Measurements from ENCODE around the gene TADA1.

The TADA1 gene, protein sequence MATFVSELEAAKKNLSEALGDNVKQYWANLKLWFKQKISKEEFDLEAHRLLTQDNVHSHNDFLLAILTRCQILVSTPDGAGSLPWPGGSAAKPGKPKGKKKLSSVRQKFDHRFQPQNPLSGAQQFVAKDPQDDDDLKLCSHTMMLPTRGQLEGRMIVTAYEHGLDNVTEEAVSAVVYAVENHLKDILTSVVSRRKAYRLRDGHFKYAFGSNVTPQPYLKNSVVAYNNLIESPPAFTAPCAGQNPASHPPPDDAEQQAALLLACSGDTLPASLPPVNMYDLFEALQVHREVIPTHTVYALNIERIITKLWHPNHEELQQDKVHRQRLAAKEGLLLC

DNA sequence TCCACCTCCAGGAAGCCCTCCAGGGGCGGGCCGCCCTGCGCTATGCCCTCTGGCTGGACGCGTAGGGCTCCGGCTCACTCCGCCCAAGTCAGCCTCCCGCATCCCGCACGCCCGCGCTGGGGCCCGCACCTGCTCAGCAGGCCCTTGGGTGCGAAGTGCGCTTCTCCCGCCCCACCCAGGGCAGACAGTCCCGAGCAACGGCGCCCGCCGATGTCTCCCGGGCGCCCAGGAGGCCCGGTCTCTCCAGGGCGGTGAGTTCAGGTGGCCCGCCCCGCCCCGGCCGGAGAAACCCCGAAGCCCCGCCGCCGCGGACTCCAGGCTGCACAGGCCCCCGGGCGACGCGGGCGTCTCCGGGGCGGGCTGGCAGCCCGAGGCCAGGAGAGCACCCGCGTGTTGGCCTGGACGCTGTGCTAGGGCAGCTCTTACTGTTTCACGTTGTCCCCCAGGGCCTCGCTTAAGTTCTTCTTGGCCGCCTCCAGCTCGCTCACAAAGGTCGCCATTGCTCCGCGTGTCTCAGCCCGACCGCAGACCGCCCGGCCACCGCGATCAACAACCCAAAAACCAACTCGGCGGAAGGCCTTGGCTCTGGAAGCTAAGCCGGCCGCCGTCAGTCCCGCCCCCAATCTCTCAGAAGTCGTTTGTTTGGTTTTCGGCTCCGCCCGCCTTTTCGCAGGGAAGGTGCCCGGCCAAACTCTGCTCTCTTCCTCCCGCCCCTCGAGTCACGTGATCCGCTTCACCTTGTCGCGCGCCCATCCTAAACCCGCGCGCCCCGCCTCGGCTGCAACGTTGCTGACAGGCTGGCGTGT is at the start of gene TADA1:
TSS of gene TADA1 (minus strand) at position 531 of the 806 bp plus-strand sequence. CDS start at position 500, 31 bp downstream.
- TF ChIP-seq GATA3 (IDR thresholded peaks at IDR 0.05; ENCODE audit: low read depth, low read length) (no peak), GATA2 (IDR thresholded peaks at IDR 0.05; ENCODE audit: low read depth, low read length) (no peak)

DNA sequence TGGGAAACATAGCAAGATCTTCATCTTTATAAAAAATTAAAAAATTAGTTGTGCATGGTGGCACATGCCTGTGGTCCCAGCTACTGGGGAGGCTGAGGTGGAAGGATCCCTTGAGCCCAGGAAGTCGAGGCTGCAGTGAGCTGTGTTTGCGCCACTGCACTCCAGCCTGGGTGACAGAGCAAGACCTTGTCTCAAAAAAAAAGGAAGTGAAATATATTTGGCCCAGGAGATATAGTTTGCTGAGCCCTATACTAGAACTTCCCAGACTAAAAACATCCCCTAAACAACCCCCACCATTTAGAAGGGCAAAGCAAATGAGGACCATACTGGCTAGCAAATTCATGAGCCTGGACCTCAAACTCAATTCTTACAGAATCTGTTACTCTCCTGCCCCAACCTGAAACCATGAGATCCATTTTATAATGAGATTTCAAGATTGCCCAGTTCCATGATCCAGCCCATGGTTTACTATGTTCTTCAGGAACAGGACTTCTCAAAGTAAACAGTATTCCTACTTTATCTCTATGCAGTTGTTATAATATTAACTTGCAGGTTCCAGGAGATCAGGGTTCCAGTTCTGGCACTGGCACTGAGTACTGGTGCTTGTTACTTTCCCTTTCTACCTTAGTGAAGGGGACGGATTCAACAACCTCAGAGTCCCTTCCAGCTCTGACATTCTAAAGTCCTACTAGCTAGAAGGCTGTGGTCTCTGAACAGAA is 48.9 kb upstream of the TADA1 start:
- TF ChIP-seq GATA3 (IDR thresholded peaks at IDR 0.05; ENCODE audit: low read depth, low read length) (no peak), GATA2 (IDR thresholded peaks at IDR 0.05; ENCODE audit: low read depth, low read length) (no peak)

DNA sequence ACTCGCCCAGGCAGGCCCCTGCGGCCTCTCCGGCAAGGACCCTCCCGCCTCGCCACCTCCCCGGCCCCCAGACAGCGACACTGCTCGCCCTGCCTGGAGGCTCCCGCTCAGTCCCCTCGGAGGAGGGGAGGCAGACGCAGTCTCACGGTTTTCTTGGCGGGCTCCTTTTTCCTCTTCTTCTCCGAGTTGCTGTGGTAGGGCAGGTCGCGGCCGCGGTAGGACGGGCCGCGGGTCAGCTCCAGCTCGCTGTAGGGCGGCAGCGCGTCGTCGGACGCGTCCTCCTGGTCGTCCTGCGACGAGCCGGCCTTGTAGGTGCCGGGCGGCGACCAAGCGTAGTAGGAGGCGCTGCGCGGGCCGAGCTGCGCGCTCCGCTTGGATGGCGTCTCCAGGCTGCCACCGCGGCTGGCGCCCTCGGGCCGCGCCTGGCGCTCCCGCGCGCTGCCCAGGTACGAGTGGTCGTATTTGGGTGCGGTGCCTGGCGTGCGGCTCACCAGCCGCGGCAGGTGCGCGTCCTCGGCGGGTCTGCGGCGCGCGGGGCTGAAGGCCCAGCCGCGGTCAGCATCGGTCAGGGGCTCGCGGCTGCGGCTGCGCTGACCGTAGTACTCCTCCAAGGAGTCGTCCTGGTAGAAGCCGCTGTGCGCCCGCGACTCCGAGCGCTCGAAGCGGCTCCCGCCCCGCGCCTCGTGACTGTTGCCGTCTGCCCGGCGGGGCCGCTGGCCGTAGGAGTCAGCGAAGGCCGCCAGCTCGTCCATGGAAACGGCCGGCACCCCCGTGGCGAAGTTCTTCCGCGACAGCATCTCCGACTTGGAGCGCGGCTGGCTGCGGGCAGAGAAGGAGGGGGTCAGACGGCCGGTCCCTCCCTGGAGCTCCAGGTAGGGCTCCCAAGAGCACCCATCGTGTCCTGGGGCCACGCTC is 44.8 kb upstream of the TADA1 start:
- TF ChIP-seq GATA3 (IDR thresholded peaks at IDR 0.05; ENCODE audit: low read depth, low read length) (no peak), GATA2 (IDR thresholded peaks at IDR 0.05; ENCODE audit: low read depth, low read length) (no peak)

DNA sequence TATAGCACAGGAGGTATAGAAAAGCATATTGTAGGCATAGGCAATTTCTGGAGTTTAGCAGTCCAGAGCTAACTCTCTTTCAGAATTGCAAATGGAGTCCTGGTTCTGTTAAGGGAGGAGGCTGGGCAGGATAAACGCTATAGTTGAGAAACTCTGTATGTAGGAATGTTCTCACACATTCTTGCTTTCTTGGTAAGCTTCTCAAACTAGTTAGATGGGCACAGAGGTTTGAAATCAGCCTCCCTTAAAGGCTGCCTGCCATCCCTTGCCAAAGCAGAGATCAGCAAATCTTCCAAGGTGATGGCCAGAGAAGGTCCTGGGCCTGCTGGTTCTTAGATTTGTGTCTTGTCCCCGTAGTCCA is 42.9 kb upstream of the TADA1 start:
- TF ChIP-seq GATA2 (IDR thresholded peaks at IDR 0.05; ENCODE audit: low read depth, low read length) = no peak
- TF ChIP-seq GATA3 (IDR thresholded peaks at IDR 0.05; ENCODE audit: low read depth, low read length) = no peak

DNA sequence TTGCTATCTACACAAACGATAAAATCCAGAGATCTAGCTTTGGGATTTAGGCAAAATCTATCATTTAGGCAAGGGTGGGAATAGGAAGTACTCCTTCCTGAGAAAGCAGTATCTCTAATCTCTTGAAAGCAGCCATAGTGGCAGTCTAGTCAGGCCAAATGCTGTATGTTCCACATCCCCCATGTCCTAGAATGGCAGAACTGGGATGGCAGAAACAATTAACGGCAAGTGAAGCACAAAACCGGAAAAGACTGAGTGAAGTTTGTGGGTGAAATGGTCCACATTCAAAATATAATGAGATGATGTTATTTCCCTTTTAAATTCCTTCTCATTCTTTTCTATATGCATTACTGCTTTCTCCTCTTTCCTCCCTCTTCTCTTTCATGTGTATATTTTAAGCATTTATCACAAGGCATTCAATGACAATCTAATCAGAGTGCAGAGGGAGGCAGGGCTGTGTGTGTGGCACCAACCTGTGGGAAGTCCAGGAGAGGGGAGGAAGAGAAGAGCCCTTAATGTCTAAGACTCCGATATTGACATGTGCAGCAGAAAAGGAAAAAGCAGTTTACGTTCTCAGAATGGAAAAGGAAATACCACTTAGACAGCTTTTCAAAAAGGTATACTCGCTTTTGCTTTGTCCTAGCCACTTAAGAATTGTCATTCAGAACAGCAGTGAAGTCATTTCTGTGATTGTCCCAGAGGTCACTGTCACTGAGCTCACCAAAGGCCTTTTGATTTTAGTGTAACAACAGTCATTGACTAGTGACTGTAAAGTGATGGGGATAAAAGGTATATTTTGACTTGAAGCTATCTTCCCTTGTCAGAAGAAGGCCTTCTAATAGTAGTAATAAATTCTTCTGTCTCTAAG is 42.3 kb upstream of the TADA1 start:
- TF ChIP-seq GATA3 (IDR thresholded peaks at IDR 0.05; ENCODE audit: low read depth, low read length) (no peak), GATA2 (IDR thresholded peaks at IDR 0.05; ENCODE audit: low read depth, low read length) (no peak)

DNA sequence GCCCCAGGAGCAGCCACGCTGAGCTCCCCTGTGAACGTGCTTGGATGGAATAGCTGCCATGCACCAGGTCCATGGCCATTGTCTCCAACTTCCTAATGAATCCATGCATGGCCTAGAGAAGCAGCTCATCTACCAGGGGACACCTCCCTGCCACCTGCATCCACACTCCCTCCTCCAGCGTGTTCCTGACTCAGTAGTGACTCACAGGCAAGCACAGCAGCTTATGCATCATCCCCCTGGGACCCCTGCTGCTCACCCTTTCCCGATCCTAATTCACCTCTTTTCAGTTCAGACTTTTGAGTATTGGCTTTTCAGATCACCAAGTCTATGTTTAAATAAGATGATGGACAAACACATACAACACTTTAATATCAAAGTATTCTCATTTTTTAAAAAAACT is 39.9 kb upstream of the TADA1 start:
- TF ChIP-seq GATA3 (IDR thresholded peaks at IDR 0.05; ENCODE audit: low read depth, low read length) (no peak), GATA2 (IDR thresholded peaks at IDR 0.05; ENCODE audit: low read depth, low read length) (no peak)

DNA sequence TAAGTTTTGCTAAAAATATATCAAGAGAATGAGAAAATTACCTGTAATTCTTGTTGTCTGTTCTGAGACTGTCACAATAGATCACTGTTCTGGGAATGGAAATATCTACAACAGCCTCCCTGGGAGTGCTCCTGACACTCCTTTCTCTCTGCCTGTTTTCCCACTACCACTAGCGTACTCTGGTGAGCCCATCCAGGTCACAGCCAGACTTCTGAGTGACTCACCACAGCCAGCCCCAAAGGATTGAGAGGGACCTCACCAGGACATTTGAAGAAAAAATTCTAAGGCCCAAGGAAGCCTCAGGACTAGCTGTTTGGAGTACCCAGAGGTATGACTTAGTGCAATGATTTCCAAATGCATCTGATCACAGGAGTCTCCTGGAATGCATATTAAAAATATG is 39.0 kb upstream of the TADA1 start:
- TF ChIP-seq GATA3 (IDR thresholded peaks at IDR 0.05; ENCODE audit: low read depth, low read length) (no peak), GATA2 (IDR thresholded peaks at IDR 0.05; ENCODE audit: low read depth, low read length) (no peak)

DNA sequence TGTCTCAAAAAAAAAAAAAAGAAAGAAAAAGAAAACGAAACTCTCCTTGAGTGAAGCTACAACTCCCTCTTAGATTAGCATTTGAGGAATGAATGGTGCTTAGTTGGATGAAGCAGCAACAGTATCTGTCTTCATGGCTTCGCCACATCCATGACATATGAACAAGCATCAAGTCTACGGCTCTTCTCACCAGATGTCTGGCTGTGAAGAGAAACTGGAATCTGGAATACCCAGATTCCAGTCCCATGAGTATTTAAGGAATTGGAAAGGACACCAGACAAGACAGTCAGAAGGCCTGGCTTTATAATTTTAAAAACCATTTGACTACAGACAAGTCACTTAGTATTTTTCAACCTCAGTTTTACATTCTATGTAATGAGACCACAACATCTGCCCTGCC is 38.0 kb upstream of the TADA1 start:
- TF ChIP-seq GATA3 (IDR thresholded peaks at IDR 0.05; ENCODE audit: low read depth, low read length) = no peak
- no peak for TF ChIP-seq GATA2 (IDR thresholded peaks at IDR 0.05; ENCODE audit: low read depth, low read length)

DNA sequence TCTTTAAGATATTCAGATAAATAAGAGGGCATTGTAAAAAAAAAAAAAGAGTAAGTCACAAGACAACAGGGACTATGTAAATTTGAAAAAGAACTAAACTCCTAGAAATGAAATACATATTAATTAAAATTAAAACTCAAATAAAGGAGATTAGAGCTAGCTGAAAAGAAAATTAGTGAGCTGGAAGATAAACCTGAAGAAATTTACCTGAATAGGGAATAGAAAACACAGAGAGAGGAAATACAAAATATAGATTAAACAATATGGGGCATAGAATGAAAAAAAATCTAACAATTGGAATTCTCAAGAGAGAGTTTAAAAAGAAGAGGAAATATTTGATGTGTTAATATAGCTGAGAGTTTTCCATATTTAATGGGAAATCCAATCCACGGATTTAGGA is 35.6 kb upstream of the TADA1 start:
- TF ChIP-seq GATA2 (IDR thresholded peaks at IDR 0.05; ENCODE audit: low read depth, low read length) (no peak), GATA3 (IDR thresholded peaks at IDR 0.05; ENCODE audit: low read depth, low read length) (no peak)

DNA sequence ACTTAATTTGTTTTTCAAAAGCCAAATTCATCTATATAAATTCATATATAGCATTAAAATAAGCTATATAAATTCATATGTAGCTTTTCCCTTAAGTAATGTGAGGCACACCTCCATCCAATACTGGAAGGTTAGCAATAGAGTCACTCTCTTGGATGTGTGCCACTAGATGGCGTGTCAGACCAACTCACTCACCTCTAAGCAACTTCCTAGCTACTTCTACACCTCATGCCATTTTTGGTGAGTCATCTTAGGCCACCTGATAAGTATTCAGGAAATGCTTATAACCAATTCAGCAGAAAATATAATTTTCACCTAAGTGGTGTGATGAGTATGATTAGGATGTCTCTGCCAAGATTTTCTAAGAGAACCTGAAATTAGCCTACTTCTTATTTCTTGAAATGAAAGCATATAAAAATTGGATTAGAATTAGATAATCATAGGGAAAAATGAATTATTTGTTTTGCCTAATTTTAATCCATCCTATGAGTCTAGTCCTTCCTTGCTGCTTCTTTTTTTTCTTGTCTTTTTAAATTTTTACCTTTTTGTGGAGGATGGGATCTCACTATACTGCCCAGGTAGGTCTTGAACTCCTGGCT is 34.4 kb upstream of the TADA1 start:
- TF ChIP-seq GATA2 (IDR thresholded peaks at IDR 0.05; ENCODE audit: low read depth, low read length) (no peak), GATA3 (IDR thresholded peaks at IDR 0.05; ENCODE audit: low read depth, low read length) (no peak)

DNA sequence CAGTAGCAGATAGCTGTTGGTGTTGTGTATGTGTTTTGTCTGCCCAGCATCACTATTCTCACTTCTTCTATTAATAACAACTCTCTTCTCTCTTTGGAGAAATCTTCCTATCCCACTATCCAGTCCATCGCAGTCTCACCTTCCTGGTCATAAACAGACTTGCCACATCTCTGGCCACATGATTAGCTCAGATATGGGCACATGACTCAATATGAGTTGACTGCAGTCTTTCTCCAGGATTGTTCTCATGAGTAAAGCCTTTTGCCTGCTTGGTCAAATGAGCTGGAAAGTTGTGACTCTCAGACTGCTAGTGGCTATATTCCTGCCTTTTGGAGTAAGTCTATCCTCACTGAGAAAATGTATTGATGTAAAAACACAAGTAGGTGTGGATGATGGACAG is 32.9 kb upstream of the TADA1 start:
- TF ChIP-seq GATA2 (IDR thresholded peaks at IDR 0.05; ENCODE audit: low read depth, low read length) (no peak), GATA3 (IDR thresholded peaks at IDR 0.05; ENCODE audit: low read depth, low read length) (no peak)

DNA sequence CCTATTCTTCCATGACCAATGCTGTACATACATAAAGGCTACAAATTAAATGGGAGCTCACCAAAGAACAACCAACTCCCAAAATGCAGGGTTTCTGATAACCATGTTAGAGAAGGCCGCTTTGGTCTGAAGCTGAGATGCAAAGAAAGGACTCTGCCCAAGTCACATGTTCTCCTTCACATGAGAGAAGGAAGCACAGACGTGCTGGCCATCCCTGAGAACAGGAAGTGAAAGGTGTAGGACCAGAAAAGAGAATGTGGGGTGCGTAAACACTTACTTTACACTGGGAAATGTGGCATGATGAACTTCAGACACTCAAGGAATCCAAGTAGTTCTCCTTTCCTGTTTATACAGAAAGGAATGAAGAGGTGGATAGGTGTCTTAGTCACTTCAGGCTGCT is 31.7 kb upstream of the TADA1 start:
- TF ChIP-seq GATA3 (IDR thresholded peaks at IDR 0.05; ENCODE audit: low read depth, low read length) = no peak
- no peak for TF ChIP-seq GATA2 (IDR thresholded peaks at IDR 0.05; ENCODE audit: low read depth, low read length)
